Smooth muscle cell (in vitro differentiated cells): ENCODE results near the gene PUM1. TPM values are rescaled to one million over a fixed set of nuclear protein-coding genes. Genes with fewer than 3 reads are reported as not detected.

Source experiments
- DNase-seq: peaks from one replicate; lab custom pipeline; 2025; ENCODE audit not compliant: unreplicated experiment; lab: John Stamatoyannopoulos, UW
- H2AFZ ChIP-seq: fragments of 200-600 bp; sonication (generic); 2 replicates; pipeline ENCODE4 v1.6.0; 2016; ENCODE audit warnings: antibody characterized with exemption, low read depth, mild to moderate bottlenecking
- H3F3A ChIP-seq: fragments of 200-600 bp; sonication (generic); 2 replicates; pipeline ENCODE4 v1.6.0; 2017; ENCODE audit warnings: antibody characterized with exemption, low read depth
- H3K27ac ChIP-seq: fragments of 200-600 bp; sonication (generic); 2 replicates; pipeline ENCODE4 v1.5.1; 2016; ENCODE audit warnings: low read depth, mild to moderate bottlenecking
- H3K27me3 ChIP-seq: fragments of 200-600 bp; sonication (generic); 2 replicates; pipeline ENCODE4 v1.6.1; 2016; ENCODE audit warnings: low read depth, mild to moderate bottlenecking
- H3K36me3 ChIP-seq: fragments of 200-600 bp; sonication (generic); 2 replicates; pipeline ENCODE4 v1.5.1; 2016; ENCODE audit warnings: low read depth
- H3K4me1 ChIP-seq: fragments of 200-600 bp; sonication (generic); 2 replicates; pipeline ENCODE4 v1.5.1; 2016; ENCODE audit warnings: low read depth
- H3K4me2 ChIP-seq: fragments of 200-600 bp; sonication (generic); 2 replicates; pipeline ENCODE4 v1.6.0; 2016; ENCODE audit warnings: mild to moderate bottlenecking
- H3K4me3 ChIP-seq: fragments of 200-600 bp; sonication (generic); 2 replicates; pipeline ENCODE4 v1.5.1; 2016; ENCODE audit warnings: mild to moderate bottlenecking
- H3K79me2 ChIP-seq: fragments of 200-600 bp; sonication (generic); 2 replicates; pipeline ENCODE4 v1.6.0; 2016; ENCODE audit warnings: low read depth, mild to moderate bottlenecking
- H3K9ac ChIP-seq: fragments of 200-600 bp; sonication (generic); 2 replicates; pipeline ENCODE4 v1.6.0; 2016; ENCODE audit warnings: low read depth
- H3K9me3 ChIP-seq: fragments of 200-600 bp; sonication (generic); replicated peaks from 2 replicates; pipeline ENCODE4 v1.5.1; 2016; ENCODE audit warnings: low read depth
- H4K20me1 ChIP-seq: fragments of 200-600 bp; sonication (generic); 2 replicates; pipeline ENCODE4 v1.6.0; 2016; ENCODE audit warnings: low read depth
- WGBS: methylation state at CpG from one replicate; pipeline ENCODE4 v1.1.7; 2016; ENCODE audit warnings: low lambda C conversion rate; 5-methylcytosine and 5-hydroxymethylcytosine counted together
- polyA plus RNA-seq: library from polyadenylated mRNA; unstranded; fragments of >200 nt; fragmentation: Nextera tagmentation; extraction: Ambion mirVana; gene quantifications from 2 replicates; pipeline ENCODE4 v1.2.1, GENCODE V29; 2016
- total RNA-seq: library from RNA; depleted of rRNA; stranded (reverse); fragments of >200 nt; gene quantifications from 2 replicates; pipeline ENCODE4 v1.2.3, GENCODE V29; 2014
- TF ChIP-seq, protein P1 (sequence below): fragments of 200-600 bp; sonication (generic); IDR thresholded peaks from 2 replicates; pipeline ENCODE4 v1.5.1; 2017; ENCODE audit warnings: borderline replicate concordance, mild to moderate bottlenecking, antibody characterized with exemption; ENCODE audit not compliant: insufficient read depth, poor library complexity, severe bottlenecking

Gene PUM1
- total and polyA plus RNA-seq, 2 experiments from 2014 or later, result 49.0 to 78.2 TPM

DNA sequence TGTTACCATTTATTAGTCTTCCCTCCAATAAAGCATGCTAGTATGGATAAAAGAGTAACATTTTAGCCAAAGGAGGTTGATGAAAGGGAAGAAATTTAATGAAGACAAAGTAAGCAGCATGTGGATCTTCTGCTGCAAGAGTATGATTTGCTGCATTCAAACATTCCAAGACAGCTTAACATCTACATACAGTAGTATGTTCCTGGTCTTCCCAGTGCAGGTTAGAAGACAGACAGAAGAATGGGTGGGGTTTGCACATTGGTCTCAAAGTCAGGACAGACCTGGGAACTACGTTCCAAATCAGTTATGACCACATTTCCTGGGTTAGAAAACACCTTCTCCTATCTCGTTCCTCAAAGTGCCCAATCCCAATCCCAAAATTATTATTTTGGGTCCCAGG is 43.3 kb downstream of the PUM1 start:
- no peaks in the 10 kb centered on the region for H3K36me3 ChIP-seq
- no peak overlapping the region for H3K27ac ChIP-seq
- H3F3A ChIP-seq, result peaks cover 23% of the 10 kb centered on the region
- 86% methylated on average over 2 of the region's 2 CpGs for WGBS
- H4K20me1 ChIP-seq, result peaks cover 100% of the 10 kb centered on the region
- H3K9ac ChIP-seq, result no peak overlapping the region
- H3K27me3 ChIP-seq, result no peaks in the 10 kb centered on the region
- H3K4me2 ChIP-seq, result no peak overlapping the region
- DNase-seq, result no peak
- peaks cover 100% of the 10 kb centered on the region for H3K79me2 ChIP-seq
- TF ChIP-seq, protein P1, sequence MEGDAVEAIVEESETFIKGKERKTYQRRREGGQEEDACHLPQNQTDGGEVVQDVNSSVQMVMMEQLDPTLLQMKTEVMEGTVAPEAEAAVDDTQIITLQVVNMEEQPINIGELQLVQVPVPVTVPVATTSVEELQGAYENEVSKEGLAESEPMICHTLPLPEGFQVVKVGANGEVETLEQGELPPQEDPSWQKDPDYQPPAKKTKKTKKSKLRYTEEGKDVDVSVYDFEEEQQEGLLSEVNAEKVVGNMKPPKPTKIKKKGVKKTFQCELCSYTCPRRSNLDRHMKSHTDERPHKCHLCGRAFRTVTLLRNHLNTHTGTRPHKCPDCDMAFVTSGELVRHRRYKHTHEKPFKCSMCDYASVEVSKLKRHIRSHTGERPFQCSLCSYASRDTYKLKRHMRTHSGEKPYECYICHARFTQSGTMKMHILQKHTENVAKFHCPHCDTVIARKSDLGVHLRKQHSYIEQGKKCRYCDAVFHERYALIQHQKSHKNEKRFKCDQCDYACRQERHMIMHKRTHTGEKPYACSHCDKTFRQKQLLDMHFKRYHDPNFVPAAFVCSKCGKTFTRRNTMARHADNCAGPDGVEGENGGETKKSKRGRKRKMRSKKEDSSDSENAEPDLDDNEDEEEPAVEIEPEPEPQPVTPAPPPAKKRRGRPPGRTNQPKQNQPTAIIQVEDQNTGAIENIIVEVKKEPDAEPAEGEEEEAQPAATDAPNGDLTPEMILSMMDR, result no peak
- no peak overlapping the region for H2AFZ ChIP-seq
- no peak overlapping the region for H3K4me3 ChIP-seq
- peaks cover 9% of the 10 kb centered on the region for H3K4me1 ChIP-seq
- H3K9me3 ChIP-seq, result no peaks in the 10 kb centered on the region

DNA sequence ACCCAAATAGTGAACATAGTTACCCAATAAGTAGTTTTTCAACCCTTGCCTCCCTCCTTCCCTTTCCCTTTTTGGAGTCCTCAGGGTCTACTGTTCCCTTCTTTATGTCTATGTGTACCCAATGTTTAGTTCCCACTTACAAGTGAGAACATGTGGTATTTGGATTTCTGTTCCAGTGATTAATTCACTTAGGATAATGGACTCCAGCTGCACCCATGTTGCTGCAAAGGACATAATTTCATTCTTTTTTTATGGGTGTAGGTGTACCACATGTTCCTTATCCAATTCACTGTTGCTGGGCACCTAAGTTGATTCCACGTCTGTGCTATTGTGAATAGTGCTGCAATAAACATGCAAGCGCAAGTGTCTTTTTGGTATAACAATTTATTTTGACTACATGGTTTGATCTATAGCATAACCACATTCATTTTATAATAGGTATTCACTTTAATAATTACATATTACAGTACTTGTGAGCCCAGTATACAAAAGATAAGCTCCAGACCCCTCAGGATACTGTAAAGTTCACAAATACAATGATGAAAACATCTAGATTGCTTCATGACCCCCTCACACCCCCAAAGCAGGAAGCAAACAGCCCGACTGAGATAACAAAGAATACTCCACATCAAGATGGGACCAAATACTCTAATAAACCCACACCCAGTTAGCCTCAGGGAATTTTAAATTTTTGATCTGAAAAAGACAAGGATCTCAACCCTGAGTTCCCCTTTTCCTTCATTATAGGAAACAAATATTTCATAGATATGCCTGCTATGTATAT is 45.3 kb downstream of the PUM1 start:
- Histone ChIP-seq H3K9ac (no peak overlapping the region), H3K4me2 (no peak overlapping the region), H2AFZ (no peak overlapping the region), H3K79me2 (peaks cover 100% of the 10 kb centered on the region), H3K27me3 (no peaks in the 10 kb centered on the region), H3F3A (peaks cover 14% of the 10 kb centered on the region), H3K9me3 (no peaks in the 10 kb centered on the region), H3K27ac (peak overlapping the region; percentile 27), H4K20me1 (peaks cover 100% of the 10 kb centered on the region), H3K4me1 (peaks cover 6% of the 10 kb centered on the region), H3K36me3 (no peaks in the 10 kb centered on the region), H3K4me3 (no peak overlapping the region)
- TF ChIP-seq, protein P1, result no peak
- 77% methylated on average over 3 of the region's 3 CpGs for WGBS
- DNase-seq, result no peak

DNA sequence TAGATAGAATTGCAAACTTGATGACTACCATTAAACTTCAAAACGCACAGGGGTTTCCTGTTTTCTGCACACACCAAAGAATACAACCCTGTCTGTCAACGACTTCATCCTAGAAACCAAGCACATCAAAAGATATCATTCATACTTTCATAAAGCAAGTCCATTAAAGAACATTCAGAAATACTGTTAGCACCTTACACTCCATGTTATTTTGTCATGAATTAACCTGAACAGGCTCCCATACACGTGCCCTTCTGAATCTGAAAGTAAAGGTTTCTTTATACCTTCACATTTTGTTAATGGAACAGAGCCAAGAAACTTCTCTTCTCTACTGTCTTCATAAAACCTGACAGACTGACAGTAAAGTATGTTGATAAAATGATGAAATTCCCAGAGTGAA is 46.1 kb downstream of the PUM1 start:
- TF ChIP-seq, protein P1, result no peak
- Histone ChIP-seq H2AFZ (no peak overlapping the region), H3F3A (peaks cover 12% of the 10 kb centered on the region), H3K9me3 (no peaks in the 10 kb centered on the region), H3K4me1 (peaks cover 6% of the 10 kb centered on the region), H3K27ac (no peak overlapping the region), H3K4me2 (no peak overlapping the region), H3K79me2 (peaks cover 100% of the 10 kb centered on the region), H3K27me3 (no peaks in the 10 kb centered on the region), H3K9ac (no peak overlapping the region), H3K4me3 (no peak overlapping the region), H3K36me3 (no peaks in the 10 kb centered on the region), H4K20me1 (peaks cover 100% of the 10 kb centered on the region)
- 89% methylated on average over 3 of the region's 3 CpGs for WGBS
- no peak for DNase-seq

DNA sequence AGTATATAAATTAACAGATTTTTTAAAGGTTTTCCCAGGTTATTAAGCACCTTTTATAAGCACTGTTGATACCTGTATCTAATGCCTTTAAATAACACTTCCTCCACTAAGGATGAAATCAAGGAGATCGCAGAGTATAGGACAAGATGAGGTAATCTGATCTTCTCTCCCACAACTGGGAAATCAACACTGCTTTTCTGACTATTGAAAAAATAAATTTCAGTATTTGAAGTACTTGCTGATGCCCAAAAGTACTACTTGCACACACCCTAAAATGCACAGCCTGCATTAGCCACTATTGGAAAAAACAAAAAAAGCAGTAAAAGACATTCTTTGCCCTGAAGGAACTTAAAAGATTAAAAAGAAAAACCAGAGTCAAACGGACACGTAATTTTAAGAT is 48.6 kb downstream of the PUM1 start:
- H3K27me3 ChIP-seq, result no peaks in the 10 kb centered on the region
- H3K4me2 ChIP-seq, result no peak overlapping the region
- peak overlapping the region; percentile 1 for H3K27ac ChIP-seq
- H4K20me1 ChIP-seq, result peaks cover 100% of the 10 kb centered on the region
- no peak for DNase-seq
- H3K4me1 ChIP-seq, result peaks cover 19% of the 10 kb centered on the region
- no peak overlapping the region for H3K9ac ChIP-seq
- no peak overlapping the region for H2AFZ ChIP-seq
- H3K36me3 ChIP-seq, result no peaks in the 10 kb centered on the region
- peaks cover 14% of the 10 kb centered on the region for H3F3A ChIP-seq
- peaks cover 100% of the 10 kb centered on the region for H3K79me2 ChIP-seq
- H3K4me3 ChIP-seq, result no peak overlapping the region
- TF ChIP-seq, protein P1, result no peak
- H3K9me3 ChIP-seq, result no peaks in the 10 kb centered on the region
- 54% methylated on average over 3 of the region's 3 CpGs for WGBS
